ENCODE results near the gene WNT2B.

Gene WNT2B

DNA sequence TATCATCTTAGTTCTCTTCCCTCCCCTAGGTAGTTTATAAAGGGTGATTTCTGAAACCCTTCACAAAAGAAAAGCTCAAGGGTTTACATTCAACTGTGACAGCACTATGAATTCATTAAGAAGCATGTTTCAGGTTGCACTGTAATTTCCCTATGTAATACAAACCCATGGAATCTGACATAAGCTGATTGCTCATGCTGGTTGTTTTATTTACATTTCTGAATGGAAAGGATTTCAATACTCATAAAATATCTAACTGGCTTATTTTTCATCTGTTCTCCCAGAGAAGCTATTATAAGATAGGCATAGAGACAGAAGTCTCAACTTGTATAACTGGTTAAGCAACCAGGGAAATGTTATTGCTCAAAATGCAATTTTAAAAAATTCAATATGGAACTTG, 20.5 kb downstream of the WNT2B start:
- Histone ChIP-seq H3K4me1 (ENCODE audit: insufficient read depth, poor library complexity, severe bottlenecking) (peaks cover 14% of the 10 kb centered on the region), H3K27ac (ENCODE audit: poor library complexity, severe bottlenecking) (peak overlapping the region; percentile 22)

GRCh38 chr1:112530832-112531231, 22.1 kb downstream of the WNT2B start:
- no peaks in the 10 kb centered on the region for H3K27me3 ChIP-seq (ENCODE audit: insufficient read depth, poor library complexity, severe bottlenecking)
- H3K27ac ChIP-seq (ENCODE audit: poor library complexity, severe bottlenecking) = no peak overlapping the region
- no peaks in the 10 kb centered on the region for H3K9me3 ChIP-seq (ENCODE audit: severe bottlenecking)
- H3K4me1 ChIP-seq (ENCODE audit: insufficient read depth, poor library complexity, severe bottlenecking) = peaks cover 14% of the 10 kb centered on the region
- ATAC-seq (ENCODE audit: low read depth) (no peak), DNase-seq (ENCODE audit: low spot score) (no peak)
- TF ChIP-seq CTCF (IDR thresholded peaks at IDR 0.05; ENCODE audit: poor library complexity, severe bottlenecking) = no peak
- H3K4me3 ChIP-seq (ENCODE audit: severe bottlenecking) = no peak overlapping the region
- H3K36me3 ChIP-seq (ENCODE audit: low read depth) = peaks cover 3% of the 10 kb centered on the region; the same call in 1 of the 2 replicates

More for the DNA sequence above, 20.5 kb downstream of the WNT2B start:
- no peaks in the 10 kb centered on the region for H3K27me3 ChIP-seq (ENCODE audit: insufficient read depth, poor library complexity, severe bottlenecking)
- H3K4me3 ChIP-seq (ENCODE audit: severe bottlenecking) = no peak overlapping the region
- TF ChIP-seq CTCF (IDR thresholded peaks at IDR 0.05; ENCODE audit: poor library complexity, severe bottlenecking) = no peak
- peak; percentile 77 for ATAC-seq (ENCODE audit: low read depth)
- DNase-seq (ENCODE audit: low spot score) = no peak
- H3K9me3 ChIP-seq (ENCODE audit: severe bottlenecking) = no peaks in the 10 kb centered on the region
- no peaks in the 10 kb centered on the region for H3K36me3 ChIP-seq (ENCODE audit: low read depth)

- Histone ChIP-seq H3K36me3 (ENCODE audit: low read depth) (peaks cover 11% of the 10 kb centered on the region; the same call in 1 of the 2 replicates), H3K27me3 (ENCODE audit: insufficient read depth, poor library complexity, severe bottlenecking) (no peaks in the 10 kb centered on the region), H3K27ac (ENCODE audit: poor library complexity, severe bottlenecking) (no peak overlapping the region), H3K9me3 (ENCODE audit: severe bottlenecking) (no peaks in the 10 kb centered on the region), H3K4me3 (ENCODE audit: severe bottlenecking) (no peak overlapping the region), H3K4me1 (ENCODE audit: insufficient read depth, poor library complexity, severe bottlenecking) (peaks cover 14% of the 10 kb centered on the region)
- no peak for TF ChIP-seq CTCF (IDR thresholded peaks at IDR 0.05; ENCODE audit: poor library complexity, severe bottlenecking)
- ATAC-seq (ENCODE audit: low read depth) (no peak), DNase-seq (ENCODE audit: low spot score) (no peak)
These were observed 23.3 kb downstream of the WNT2B start for GRCh38 chr1:112532064-112532463.

- TF ChIP-seq CTCF (IDR thresholded peaks at IDR 0.05; ENCODE audit: poor library complexity, severe bottlenecking) = no peak
These were observed 24.3 kb downstream of the WNT2B start for GRCh38 chr1:112533029-112533428.

GRCh38 chr1:112536561-112536960, 27.8 kb downstream of the WNT2B start:
- Histone ChIP-seq H3K4me3 (ENCODE audit: severe bottlenecking) (no peak overlapping the region), H3K36me3 (ENCODE audit: low read depth) (peaks cover 16% of the 10 kb centered on the region), H3K27me3 (ENCODE audit: insufficient read depth, poor library complexity, severe bottlenecking) (no peaks in the 10 kb centered on the region), H3K4me1 (ENCODE audit: insufficient read depth, poor library complexity, severe bottlenecking) (peaks cover under 1% of the 10 kb centered on the region), H3K9me3 (ENCODE audit: severe bottlenecking) (no peaks in the 10 kb centered on the region), H3K27ac (ENCODE audit: poor library complexity, severe bottlenecking) (no peak overlapping the region)
- no peak for ATAC-seq (ENCODE audit: low read depth)
- TF ChIP-seq CTCF (IDR thresholded peaks at IDR 0.05; ENCODE audit: poor library complexity, severe bottlenecking) = no peak
- no peak for DNase-seq (ENCODE audit: low spot score)

More at GRCh38 chr1:112533029-112533428, 24.3 kb downstream of the WNT2B start:
- Histone ChIP-seq H3K36me3 (ENCODE audit: low read depth) (peaks cover 11% of the 10 kb centered on the region; the same call in 1 of the 2 replicates), H3K9me3 (ENCODE audit: severe bottlenecking) (no peaks in the 10 kb centered on the region), H3K27ac (ENCODE audit: poor library complexity, severe bottlenecking) (no peak overlapping the region), H3K4me1 (ENCODE audit: insufficient read depth, poor library complexity, severe bottlenecking) (peaks cover 14% of the 10 kb centered on the region), H3K27me3 (ENCODE audit: insufficient read depth, poor library complexity, severe bottlenecking) (no peaks in the 10 kb centered on the region), H3K4me3 (ENCODE audit: severe bottlenecking) (no peak overlapping the region)
- DNase-seq (ENCODE audit: low spot score) = no peak
- ATAC-seq (ENCODE audit: low read depth) = no peak
